ENCODE data around the gene SYT15B. TPM values are rescaled to one million over a fixed set of nuclear protein-coding genes. Genes with fewer than 3 reads are reported as not detected.
"Not testable (repeated sequence)": the region's sequence is repeated elsewhere in the genome, so short reads cannot be mapped to it uniquely, and the experiment has no call there.

The SYT15B gene
- total RNA-seq, 4 donors from 2014 or later, result 1.0 to 4.9 (median 2.1) TPM

GRCh38 chr10:47717011-47717769 is 46.2 kb downstream of the SYT15B start:
- DNase-seq; H3K36me3 ChIP-seq; intact Hi-C loops (cut with DNase I); H3K27me3 ChIP-seq; H3K4me3 ChIP-seq; H3K27ac ChIP-seq; H3K4me1 ChIP-seq; H3K9me3 ChIP-seq: not testable (repeated sequence)
- WGBS, 2 donors, result 89% methylated on average over 4 of the region's 8 CpGs; no CpG with 5 or more reads in 1 of the 2 donors

Other genes with a start within 250 kb of the SYT15B start
- 1 to 10 TPM in 3 of 4 donors, under 1 TPM in 1; 0.94 to 8.8 (median 3.3) TPM for gene AGAP9, start 240.0 kb downstream of the SYT15B start, total RNA-seq
- gene NPY4R2, start 155.1 kb upstream of the SYT15B start, total RNA-seq, result not detected
- gene FAM25C, start 236.2 kb upstream of the SYT15B start, total RNA-seq, result 10 to 100 TPM in 1 of 4 donors, not detected in 3; 39.2 TPM